LNCAP (cell line): Measurements from ENCODE around the gene UBAC2.
A peak's percentile ranks its signal among the peaks of the same experiment; 100 is the strongest.

Experiments used
- CTCF ChIP-seq: fragments of 450-650 bp; IDR thresholded peaks from 2 replicates; pipeline ENCODE4 v1.5.1; 2017; ENCODE audit warnings: mild to moderate bottlenecking

Gene UBAC2

GRCh38 chr13:99190147-99190985 is 10.3 kb upstream of the UBAC2 start:
- TF ChIP-seq CTCF = no peak

- no peak for TF ChIP-seq CTCF
These were observed 9.2 kb upstream of the UBAC2 start for GRCh38 chr13:99191336-99191899.

- TF ChIP-seq CTCF = no peak
These were observed 8.7 kb upstream of the UBAC2 start for GRCh38 chr13:99191900-99192399.

GRCh38 chr13:99192480-99192879 is 8.2 kb upstream of the UBAC2 start:
- TF ChIP-seq CTCF = no peak

GRCh38 chr13:99193152-99193551 is 7.5 kb upstream of the UBAC2 start:
- no peak for TF ChIP-seq CTCF

- 0 out of 2 replicates have a peak, but pooled peaks have one; percentile 26 for TF ChIP-seq CTCF
These were observed 4.1 kb upstream of the UBAC2 start for GRCh38 chr13:99196466-99197116.

- no peak for TF ChIP-seq CTCF
These were observed 3.5 kb upstream of the UBAC2 start for GRCh38 chr13:99197117-99197651.
